MV-4-11 (cell line): ENCODE results near the gene CFAP69.
"Not testable (repeated sequence)": the region's sequence is repeated elsewhere in the genome, so short reads cannot be mapped to it uniquely, and the experiment has no call there.

ENCODE experiments used
- DNase-seq: peaks from one replicate; lab custom pipeline; 2025; lab: John Stamatoyannopoulos, UW

CFAP69 gene

DNA sequence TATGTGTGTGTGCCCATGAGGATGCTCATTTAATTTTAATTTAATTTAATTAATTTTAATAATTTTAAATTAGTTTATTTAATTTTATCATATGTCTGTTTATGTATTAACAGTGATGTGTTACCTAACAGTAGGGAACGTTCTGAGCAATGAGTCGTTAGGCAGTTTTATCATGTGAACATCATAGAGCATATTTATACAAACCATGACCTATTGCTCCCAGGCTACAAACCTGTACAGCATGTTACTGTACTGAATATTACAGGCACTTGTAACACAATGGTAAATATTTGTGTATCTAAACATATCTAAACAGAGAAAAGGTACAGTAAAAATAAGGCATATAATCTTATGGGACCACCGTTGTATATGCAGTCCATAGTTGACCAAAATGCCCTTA, 13.7 kb upstream of the CFAP69 start:
- no peak for DNase-seq

DNA sequence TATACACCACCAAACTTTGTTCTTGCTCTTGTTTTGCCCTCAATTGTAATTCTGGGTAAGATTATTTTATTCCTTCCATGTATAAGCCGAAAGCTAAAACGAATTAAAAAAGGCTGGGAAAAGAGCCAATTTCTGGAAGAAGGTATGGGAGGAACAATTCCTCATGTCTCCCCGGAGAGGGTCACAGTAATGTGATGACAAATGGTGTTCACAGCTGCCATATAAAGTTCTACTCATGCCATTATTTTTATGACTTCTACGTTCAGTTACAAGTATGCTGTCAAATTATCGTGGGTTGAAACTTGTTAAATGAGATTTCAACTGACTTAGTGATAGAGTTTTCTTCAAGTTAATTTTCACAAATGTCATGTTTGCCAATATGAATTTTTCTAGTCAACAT, 12.5 kb upstream of the CFAP69 start:
- DNase-seq = no peak

DNA sequence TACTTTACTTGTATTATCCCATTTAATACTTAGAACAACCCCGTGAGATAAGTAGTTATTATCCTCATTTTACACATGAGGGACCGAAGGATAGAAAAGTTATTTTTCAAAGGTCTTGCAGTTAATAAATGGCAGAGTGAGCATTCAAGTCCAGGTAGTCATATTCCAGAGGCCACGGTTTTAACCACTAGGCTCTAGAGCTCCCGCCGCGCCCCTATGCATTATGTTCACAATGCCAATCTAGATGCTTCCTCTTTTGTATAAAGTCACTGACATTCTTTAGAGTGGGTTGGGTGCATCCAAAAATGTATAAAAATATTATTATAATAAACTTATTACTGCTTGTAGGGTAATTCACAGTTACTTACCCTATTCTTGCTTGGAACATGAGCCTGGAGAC, 11.4 kb upstream of the CFAP69 start:
- DNase-seq = no peak

DNA sequence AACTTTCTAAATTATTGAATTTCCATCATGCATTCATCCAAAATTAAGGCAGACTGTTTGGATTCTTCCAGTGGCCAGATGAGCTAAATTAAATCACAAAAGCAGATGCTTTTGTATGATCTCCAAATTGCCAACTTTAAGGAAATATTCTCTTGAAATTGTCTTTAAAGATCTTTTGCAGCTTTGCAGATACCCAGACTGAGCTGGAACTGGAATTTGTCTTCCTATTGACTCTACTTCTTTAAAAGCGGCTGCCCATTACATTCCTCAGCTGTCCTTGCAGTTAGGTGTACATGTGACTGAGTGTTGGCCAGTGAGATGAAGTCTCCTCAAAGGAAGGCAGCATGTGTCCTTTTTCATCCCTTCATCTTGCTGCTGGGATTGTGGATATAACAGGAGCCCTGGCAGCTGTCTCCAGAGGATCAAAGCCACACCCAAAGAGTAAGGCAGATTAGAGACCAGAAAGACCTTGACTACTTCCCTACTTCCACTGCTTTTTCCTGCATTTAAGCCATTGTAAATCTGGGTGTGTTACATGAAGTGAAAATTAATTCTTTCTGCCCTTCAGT, 8.2 kb upstream of the CFAP69 start:
- DNase-seq = no peak

DNA sequence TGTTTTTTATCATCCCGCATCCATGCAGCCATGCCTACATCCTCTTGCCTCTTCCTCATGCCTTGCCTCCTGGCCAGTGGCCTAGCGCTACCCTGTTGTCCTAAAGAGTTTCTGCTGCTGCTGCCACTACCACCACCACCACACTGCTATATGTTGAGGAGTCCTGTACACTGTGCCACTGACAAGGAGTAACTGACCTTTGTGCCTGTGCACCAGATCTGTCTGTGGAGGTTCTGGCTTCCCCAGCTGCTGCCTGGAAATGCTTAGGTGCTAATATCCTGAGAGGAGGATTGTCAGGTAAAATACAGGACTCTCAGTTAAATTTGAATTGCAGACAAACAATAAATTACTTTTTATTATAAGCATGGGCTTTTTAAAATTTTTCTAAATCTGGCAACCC, 7.0 kb upstream of the CFAP69 start:
- DNase-seq = no peak

DNA sequence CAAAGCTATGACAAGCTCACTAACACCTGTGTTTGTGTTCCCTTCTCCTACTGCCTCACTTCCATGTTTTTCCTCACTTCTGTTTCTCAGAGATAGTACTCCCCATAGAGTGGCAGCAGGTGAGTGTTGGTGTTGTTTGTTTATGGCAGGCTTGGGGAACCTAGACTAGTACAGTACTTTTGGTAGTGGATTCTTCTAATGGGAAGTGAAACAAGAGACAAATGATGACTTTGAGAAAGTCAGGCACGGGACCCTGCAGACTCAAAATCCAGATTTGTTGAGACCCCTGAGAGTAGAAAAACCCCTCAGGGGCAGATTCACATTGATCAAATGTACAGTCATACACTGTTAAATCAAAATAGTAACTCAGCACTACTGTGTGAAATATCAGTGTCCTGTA, 6.4 kb upstream of the CFAP69 start:
- DNase-seq = no peak

DNA sequence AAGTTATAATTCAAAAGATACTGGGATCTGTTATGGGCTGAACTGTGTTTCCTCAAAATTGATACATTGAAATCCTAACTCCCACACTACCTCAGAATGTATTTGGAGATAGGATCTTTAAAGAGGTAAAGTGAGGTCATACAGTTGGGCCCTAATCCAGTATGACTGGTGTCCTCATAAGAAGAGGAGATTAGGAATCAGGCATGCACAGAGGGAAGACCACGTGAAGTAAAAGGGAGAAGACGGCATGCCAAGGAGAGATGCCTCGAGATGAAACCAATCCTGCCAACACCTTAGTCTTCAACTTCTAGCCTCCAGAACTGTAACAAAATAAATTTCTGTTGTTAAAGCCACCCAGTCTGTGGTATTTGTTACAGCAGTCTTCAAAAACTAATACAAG, 5.9 kb upstream of the CFAP69 start:
- no peak for DNase-seq

DNA sequence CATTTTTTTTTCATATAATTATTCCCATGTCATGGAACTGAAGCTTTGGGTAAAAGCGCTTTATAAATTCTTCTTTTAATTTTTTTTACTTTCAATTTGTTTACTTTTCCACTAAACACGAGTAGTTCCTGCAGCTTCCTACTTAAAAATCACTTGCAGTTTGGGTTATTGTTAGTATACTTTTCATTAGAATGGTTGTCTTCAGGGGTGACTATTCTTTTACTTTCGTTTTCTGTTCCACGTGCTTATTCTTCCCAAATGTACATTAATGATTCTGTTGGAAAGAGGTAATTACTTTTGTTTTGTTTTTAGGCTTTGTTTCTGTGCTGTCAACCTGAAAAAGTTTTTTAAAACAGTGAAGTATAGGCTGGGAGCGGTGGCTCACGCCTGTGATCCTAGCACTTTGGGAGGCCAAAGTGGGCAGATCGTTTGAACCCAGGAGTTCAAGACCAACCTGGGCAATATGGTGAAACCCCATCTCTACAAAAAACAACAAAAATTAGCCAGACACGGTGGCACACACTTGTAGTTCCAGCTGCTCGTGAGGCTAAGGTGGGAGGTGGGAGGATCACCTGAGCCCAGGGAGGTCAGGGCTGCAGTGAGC, 5.2 kb upstream of the CFAP69 start:
- DNase-seq = no peak

DNA sequence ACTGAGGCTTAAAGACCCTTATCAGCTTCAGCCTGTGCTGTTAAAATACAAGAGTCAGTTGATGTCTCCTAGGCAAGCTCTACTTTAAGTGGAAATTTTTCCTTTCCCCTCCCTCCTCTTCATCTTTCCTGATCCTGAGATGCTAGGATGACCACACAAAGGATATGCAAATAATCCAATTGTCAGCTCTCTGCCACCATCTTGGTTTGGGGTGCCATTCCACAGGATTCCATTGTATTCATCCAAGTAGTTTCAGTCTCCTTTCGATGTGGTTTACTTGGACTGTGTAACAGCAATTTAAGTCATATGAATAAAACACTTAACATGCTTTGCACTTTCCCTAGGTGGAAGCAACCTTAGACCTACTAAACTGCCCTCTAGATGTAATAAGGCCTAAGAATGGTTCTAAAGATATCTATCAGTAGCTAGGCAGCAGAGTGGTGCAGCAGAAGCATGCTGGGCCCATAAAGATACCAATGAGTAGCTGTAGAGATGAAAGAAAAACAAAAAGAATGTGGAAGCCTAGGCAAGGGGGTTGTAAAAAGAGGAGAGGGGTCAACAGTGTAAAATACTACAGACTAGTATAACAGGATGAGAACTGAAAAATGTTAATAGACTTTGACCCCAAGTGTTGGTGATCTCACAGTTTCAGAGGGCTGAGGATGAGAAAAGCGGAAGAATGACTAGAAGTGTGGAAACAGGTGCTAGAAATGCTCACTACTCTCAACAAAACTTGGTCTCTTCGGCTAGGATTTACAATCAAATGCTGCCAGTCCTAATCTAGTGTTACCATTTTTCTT, 2.4 kb upstream of the CFAP69 start:
- DNase-seq = no peak

DNA sequence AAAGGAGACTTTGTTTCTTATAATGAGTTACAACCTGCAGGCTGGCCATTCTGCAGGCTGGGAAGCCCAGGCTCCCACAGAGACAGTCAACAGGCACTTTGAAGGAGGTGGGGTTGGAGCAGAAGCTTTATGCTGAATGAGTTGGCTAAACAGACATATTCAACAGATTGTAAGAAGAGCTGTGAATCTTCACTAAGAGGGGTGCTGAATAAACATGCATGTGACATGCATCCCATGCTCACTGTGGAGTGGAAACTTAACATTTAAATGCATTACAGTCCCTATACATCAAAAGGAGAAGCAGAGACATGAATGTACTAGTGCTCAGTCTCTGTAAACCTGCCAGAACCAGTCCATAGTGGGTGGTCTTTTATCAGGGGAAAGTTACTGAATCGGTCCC, 1.4 kb upstream of the CFAP69 start:
- no peak for DNase-seq

DNA sequence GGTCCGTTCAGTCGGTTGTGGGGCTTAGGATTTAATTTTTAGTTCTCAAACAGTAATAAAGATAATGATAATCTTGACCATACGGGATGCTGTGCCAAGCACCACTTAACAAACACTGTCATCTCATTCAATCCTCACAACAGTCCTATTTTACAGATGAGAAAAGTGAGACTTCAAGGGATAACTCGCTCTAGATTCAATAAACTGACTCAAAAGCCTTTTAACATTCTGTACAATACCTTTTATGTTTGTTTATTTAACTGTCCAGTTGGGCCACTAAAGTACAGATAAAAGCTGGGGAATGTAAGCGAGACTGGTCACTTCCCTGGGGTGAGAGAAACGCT, 437 bp upstream of the CFAP69 start:
- no peak for DNase-seq

DNA sequence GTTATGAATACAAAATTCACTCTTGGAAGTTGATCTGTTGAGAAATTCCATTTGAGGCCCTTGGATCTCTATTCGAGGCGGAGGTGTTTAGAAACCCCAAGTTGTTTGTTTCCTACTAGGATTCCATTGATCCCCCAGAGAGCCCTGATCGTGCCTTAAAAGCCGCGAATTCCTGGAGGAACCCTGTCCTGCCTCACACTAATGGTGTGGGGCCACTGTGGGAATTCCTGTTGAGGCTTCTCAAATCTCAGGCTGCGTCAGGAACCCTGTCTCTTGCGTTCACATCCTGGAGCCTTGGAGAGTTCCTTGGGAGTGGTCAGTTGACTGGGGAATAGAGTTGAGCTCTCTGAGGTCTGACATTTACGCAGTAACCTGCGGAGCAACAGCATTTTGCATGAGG, 1.2 kb downstream of the CFAP69 start:
- DNase-seq = no peak

DNA sequence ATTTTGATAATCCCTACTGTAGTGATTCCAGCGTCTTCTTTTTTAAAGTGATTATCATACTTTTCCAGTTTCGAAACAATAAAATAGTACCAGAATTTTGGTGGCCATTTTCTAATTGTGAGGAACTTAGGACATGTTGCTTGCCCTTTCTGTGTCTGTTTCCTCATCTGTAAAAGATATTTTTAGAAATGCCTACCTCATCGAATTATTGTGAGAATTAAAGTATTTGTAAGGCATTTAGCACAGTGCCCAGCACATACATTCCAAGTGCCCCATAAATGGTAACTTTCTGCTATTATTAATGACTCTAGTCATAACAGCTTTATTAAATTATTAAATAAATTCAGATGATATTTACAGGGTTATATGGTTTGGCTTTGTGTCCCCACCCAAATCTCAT, 3.7 kb downstream of the CFAP69 start:
- DNase-seq = no peak

DNA sequence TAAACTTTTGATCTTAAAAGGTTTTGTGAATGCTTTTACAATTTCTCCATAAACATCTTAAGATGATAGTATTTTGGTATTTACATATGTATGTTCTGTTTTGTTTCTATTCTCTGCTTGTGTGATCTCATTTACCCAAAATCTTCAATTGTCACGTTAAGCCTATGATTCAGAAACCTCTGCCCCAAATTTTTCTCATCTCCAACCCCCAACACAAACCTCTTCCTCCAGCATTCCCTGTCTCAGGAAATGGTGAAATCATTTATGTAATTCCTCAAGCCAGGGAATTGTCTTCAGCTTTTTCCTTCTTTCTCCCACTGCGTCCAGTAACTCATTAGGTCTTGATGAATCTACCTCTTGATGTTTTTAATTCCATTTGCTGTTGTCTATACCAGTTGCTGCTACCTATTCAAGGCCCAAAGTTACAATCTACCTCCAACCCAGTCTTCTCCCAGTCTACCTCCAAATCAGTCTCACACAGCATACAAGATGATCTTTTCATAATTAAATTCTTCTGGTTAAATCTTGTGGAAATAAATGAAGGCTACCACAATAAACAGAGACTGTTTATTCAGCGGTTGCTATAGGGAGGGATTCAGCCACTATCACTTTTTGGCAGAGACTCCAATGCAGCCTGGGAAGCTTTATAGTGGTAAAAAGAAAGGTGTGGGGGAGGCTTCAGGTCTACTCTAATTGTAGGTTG, 5.8 kb downstream of the CFAP69 start:
- DNase-seq = no peak

DNA sequence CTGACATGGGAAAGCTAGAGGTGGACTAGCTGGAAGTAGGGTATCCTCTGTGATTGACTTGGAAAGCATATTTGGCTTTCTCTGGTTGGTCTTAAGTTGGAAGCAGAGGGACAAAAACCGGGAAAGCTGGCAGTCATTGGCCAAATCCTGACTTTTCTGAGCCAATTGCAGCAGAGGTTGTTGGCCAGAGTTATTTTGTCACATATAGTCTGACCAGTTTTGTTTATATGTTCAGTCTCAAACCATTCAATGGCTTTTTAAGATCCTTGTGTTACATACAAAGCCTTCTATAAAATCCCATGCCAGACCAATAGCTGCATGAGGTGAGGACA, 6.3 kb downstream of the CFAP69 start:
- DNase-seq = no peak

DNA sequence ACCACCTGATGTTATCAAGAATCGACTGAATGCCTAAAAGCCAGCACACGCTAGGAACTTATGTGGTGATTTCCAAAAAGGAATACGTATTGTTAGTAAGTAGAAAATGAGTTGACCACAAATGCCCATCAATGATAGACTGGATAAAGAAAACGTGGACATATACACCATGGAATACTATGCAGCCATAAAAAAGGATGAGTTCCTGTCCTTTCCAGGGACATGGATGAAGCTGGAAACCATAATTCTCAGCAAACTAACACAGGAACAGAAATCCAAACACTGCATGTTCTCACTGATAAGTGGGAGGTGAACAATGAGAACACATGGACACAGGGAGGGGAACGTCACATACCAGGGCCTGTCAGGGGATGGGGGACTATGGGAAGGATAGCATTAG, 11.0 kb downstream of the CFAP69 start:
- DNase-seq = not testable (repeated sequence)

DNA sequence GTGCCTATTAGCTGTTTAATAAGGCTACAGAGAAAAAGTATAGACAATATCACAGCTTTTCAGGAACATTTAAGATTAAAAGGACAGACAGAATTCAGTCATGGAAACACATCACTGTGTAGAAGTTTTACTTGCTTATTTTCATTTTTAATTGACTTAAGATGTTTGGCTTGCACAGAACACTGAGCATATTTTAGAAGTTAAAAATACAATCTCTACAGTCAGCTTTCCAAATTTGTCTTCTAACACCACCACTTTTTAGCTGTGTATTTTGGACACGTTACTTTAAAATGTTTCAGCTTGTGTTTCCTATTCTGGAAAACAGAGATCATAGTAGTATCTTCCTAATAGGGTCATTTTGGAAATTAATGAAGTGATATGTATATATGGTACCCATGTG, 11.8 kb downstream of the CFAP69 start:
- DNase-seq = no peak

DNA sequence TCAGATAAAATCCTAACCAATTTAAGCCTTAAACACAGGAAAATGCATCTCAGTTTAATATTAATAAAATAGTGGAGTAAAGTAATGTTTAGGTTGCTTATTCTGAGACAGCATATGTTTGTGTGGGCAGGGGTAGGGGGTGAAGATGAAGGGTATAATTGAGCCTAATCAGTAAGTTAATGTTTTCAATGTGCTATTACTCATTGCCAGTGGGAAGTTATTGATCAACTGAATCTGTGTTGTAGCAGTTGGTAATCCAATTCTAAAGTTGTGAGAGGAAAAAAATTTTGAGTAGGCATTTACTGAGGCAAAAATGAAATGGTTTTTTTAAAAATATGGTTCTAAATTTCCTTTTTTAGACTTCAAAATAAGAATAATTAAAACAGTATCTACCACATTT, 16.5 kb downstream of the CFAP69 start:
- DNase-seq = no peak

DNA sequence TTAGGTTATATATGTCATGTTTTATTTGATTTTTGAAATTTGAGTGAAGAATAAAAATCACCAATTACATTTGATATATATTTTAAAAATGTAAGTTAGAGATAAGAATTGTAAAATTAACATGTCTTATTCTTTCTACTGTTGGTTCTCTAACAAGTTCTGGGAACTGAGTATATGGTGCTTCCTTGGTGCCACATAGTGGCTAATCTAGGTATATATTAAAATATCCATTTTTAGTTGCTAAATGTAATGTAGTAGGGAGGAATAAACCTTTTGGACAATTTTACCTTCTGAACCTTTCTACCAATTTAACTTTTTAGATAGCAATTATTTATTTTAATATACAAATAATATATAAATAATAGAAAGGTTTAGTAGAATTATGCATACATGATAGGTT, 17.5 kb downstream of the CFAP69 start:
- DNase-seq = peak; percentile 39

DNA sequence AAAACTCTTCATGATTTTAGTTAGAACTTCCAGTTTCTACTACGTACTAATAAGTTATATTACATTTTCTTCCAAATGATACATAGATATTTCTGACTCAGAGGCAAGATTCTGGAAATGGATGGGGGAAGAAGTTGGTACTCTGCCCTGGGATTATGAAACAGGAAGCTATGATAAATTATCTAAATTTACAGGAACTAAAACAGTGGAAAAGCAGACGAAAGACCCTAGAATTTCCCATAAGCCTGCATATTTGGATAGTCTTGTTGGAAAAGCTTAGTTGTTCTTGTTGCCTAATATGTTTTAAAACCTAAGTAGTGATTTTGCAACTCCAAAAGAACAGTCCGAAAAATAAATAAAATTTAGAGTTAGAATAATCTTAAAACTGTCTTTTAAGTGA, 21.8 kb downstream of the CFAP69 start:
- no peak for DNase-seq

DNA sequence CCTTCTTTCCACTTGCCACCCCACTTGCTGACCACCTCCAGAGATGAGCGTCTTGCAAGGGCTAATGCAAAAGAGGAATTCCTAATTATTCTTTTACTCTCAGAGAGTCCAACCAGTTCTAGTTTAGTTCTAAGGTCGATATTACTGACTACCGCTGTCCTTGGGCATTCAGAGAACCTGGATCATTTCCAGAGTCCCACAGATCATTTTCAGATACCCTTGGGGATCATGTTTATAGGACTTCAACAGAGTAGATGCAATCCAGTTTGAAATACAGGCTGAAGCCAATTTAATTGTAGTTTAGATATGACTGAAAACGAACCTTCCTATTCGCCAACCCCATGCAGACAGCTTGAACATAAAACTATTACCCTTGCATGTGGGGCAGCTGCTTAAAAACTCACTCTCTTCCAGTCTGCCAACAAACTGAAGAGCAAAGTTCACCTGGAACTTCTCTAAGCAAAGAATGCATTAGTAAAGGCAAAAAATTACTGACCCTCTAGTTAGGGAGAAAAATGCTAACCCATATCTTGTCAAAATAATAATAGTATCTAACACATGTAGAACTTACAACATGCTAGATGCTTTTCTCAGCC, 22.4 kb downstream of the CFAP69 start:
- no peak for DNase-seq

DNA sequence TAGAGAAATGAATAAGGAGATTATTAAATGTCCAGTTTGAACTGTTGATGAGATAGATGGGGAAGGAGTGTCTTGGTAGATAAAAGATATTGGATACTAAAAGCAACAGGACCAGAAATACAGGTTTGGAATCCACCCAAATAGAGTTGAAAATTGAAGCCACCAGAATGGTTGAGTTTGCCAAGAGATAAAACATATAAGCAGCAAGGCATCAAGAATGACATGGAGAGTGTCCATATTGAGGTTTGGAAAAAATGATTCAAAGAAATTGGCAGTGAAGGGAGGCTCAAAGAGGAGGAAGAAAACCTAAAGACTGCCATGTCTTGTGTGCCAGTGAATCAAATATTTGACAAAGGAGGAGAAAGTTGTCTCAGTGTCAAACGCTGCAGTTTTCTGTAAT, 24.2 kb downstream of the CFAP69 start:
- DNase-seq = no peak
